ENCODE results near the gene RHEX. TPM values are rescaled to one million over a fixed set of nuclear protein-coding genes. Genes with fewer than 3 reads are reported as not detected.

The RHEX gene
- total and polyA plus RNA-seq, 4 donors: 0.57 to 7.4 (median 1.2) TPM

DNA sequence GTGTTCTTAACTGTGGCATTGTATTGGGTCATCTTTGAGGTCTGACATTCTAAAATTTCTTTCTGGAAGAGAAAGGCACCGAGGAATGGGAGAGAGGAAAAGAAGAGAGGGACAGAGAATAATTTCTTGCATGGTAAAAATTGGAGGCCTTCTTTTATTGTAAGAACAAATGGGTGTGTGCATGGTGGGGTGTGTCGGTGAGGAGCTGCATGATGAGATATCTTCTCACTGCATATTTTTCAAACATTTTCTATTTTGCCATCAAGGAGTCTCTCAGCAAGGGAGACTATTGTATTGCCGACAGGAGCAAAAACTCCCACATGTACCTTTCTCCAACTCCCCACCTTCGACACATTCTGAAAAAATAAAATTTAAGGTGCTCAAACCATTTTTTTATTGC, 22.8 kb upstream of the RHEX start:
- TF ChIP-seq, protein P1, sequence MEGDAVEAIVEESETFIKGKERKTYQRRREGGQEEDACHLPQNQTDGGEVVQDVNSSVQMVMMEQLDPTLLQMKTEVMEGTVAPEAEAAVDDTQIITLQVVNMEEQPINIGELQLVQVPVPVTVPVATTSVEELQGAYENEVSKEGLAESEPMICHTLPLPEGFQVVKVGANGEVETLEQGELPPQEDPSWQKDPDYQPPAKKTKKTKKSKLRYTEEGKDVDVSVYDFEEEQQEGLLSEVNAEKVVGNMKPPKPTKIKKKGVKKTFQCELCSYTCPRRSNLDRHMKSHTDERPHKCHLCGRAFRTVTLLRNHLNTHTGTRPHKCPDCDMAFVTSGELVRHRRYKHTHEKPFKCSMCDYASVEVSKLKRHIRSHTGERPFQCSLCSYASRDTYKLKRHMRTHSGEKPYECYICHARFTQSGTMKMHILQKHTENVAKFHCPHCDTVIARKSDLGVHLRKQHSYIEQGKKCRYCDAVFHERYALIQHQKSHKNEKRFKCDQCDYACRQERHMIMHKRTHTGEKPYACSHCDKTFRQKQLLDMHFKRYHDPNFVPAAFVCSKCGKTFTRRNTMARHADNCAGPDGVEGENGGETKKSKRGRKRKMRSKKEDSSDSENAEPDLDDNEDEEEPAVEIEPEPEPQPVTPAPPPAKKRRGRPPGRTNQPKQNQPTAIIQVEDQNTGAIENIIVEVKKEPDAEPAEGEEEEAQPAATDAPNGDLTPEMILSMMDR (IDR thresholded peaks at IDR 0.05; ENCODE audit: control extremely low read depth, extremely low read depth): no peak
- ATAC-seq (ENCODE audit: insufficient read depth, low FRiP score) (no peak), DNase-seq (no peak)
- Histone ChIP-seq H3K4me3 (no peak overlapping the region), H3K36me3 (ENCODE audit: control insufficient read depth in 4 of 4, insufficient read depth in 4 of 4, low read length in 4 of 4) (no peaks in the 10 kb centered on the region), H3K9me3 (ENCODE audit: control insufficient read depth in 4 of 4, insufficient read depth in 3 of 4, low read length in 3 of 4) (no peaks in the 10 kb centered on the region), H3K27me3 (ENCODE audit: control insufficient read depth in 3 of 3, insufficient read depth in 3 of 3, low read length in 2 of 3) (no peaks in the 10 kb centered on the region), H3K27ac (ENCODE audit: low read depth in 1 of 2, low read length in 1 of 2) (no peak overlapping the region), H3K4me1 (ENCODE audit: control insufficient read depth in 5 of 5, insufficient read depth in 5 of 5, low read length in 5 of 5) (peaks cover 0 to 3% (median 0%) of the 10 kb centered on the region in 5 donors), H3K9ac (ENCODE audit: insufficient read depth in 1 of 2, low read length in 2 of 2) (no peak overlapping the region)
- 77 to 83% methylated on average over 4 of the region's 4 CpGs for WGBS, 2 donors

DNA sequence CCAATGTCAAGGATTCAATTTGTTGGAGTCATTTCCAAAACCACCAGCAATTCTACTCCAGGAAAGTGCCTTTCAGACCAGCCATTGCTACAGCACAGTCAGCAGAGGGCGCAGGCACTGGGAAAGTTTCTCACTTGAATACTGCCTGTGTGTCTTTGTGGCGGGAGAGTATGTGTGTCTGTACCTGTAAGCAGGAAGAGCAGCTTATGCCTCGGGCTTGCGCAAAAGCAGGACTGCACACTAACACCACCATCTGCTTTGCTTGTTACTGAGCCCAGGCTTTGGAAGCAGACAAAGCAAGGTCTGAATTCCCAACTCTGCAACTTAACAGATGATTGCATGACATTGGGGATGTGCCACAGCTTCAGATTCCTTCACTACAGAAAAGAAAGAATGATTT, 22.3 kb upstream of the RHEX start:
- ATAC-seq (ENCODE audit: insufficient read depth, low FRiP score) (peak; percentile 72), DNase-seq (peak; percentile 58 to 75 (median 62))
- peaks cover 0 to 3% (median 0%) of the 10 kb centered on the region in 5 donors for H3K4me1 ChIP-seq (ENCODE audit: control insufficient read depth in 5 of 5, insufficient read depth in 5 of 5, low read length in 5 of 5)
- 2 to 3% methylated on average over 4 of the region's 4 CpGs for WGBS, 2 donors
- H3K27ac ChIP-seq (ENCODE audit: low read depth in 1 of 2, low read length in 1 of 2): no peak overlapping the region
- H3K36me3 ChIP-seq (ENCODE audit: control insufficient read depth in 4 of 4, insufficient read depth in 4 of 4, low read length in 4 of 4): no peaks in the 10 kb centered on the region
- no peaks in the 10 kb centered on the region for H3K27me3 ChIP-seq (ENCODE audit: control insufficient read depth in 3 of 3, insufficient read depth in 3 of 3, low read length in 2 of 3)
- H3K9ac ChIP-seq (ENCODE audit: insufficient read depth in 1 of 2, low read length in 2 of 2): no peak overlapping the region
- TF ChIP-seq, protein P1 (IDR thresholded peaks at IDR 0.05; ENCODE audit: control extremely low read depth, extremely low read depth): peak; percentile 71
- H3K9me3 ChIP-seq (ENCODE audit: control insufficient read depth in 4 of 4, insufficient read depth in 3 of 4, low read length in 3 of 4): no peaks in the 10 kb centered on the region
- H3K4me3 ChIP-seq: no peak overlapping the region

DNA sequence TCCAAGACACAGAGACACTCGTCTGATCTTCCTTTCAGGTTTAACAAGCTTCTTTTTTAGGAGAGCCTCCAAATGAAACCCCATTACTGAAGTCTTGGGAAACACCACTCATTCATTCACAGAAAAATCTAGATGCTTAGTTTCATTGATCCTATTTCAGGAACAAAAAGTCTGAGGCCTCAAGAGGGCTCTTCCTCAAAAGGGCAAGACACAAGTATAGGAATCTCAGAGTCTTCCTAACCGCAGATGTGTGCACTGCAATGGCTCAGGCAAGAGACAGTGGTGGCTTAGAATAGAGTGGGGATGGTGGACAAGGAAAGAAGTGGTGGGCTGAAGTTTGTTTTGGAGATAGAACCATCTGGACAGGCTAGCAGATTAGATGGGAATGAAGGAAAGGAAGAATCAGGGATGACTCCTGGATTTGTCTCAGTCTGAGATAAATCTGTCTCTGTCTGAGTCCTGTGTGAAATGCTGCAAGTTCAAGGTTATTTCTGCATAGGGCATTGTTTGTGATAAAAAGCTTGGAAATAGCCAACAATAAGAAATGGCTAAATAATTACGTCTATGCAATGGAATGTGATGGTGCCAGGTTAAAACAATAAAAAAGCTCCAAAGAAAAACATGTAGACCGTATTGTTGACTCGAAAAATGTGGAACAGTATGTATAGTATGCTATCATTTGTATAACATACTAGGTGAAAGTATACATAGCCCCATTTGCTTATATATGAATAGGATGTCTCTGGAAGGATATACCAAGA, 20.4 kb upstream of the RHEX start:
- no peaks in the 10 kb centered on the region for H3K36me3 ChIP-seq (ENCODE audit: control insufficient read depth in 4 of 4, insufficient read depth in 4 of 4, low read length in 4 of 4)
- no peaks in the 10 kb centered on the region for H3K27me3 ChIP-seq (ENCODE audit: control insufficient read depth in 3 of 3, insufficient read depth in 3 of 3, low read length in 2 of 3)
- ATAC-seq (ENCODE audit: insufficient read depth, low FRiP score): no peak
- H3K9ac ChIP-seq (ENCODE audit: insufficient read depth in 1 of 2, low read length in 2 of 2): no peak overlapping the region
- no peak for DNase-seq
- no peak overlapping the region for H3K27ac ChIP-seq (ENCODE audit: low read depth in 1 of 2, low read length in 1 of 2)
- no peak overlapping the region for H3K4me3 ChIP-seq
- TF ChIP-seq, protein P1 (IDR thresholded peaks at IDR 0.05; ENCODE audit: control extremely low read depth, extremely low read depth): no peak
- WGBS, 2 donors: 84 to 85% methylated on average over 5 of the region's 5 CpGs
- H3K9me3 ChIP-seq (ENCODE audit: control insufficient read depth in 4 of 4, insufficient read depth in 3 of 4, low read length in 3 of 4): no peaks in the 10 kb centered on the region
- H3K4me1 ChIP-seq (ENCODE audit: control insufficient read depth in 5 of 5, insufficient read depth in 5 of 5, low read length in 5 of 5): peaks cover 0 to 4% (median 0%) of the 10 kb centered on the region in 5 donors

Data from lung (tissue), 12 donors.